Kidney glomerular epithelial cell (primary cell): ENCODE measurements around the gene RCN2.

Experiments
- DNase-seq: peaks from one replicate; lab custom pipeline; 2025; lab: John Stamatoyannopoulos, UW

RCN2 gene

GRCh38 chr15:76994496-76994895 lies 62.9 kb downstream of the RCN2 start:
- DNase-seq, result no peak

GRCh38 chr15:76994971-76995945 lies 63.7 kb downstream of the RCN2 start, which contains the start of gene PSTPIP1:
Gene PSTPIP1 (plus strand): TSS chr15:76995126. CDS start chr15:76995574, 448 bp downstream.
- DNase-seq, result no peak

GRCh38 chr15:76996076-76996525 lies 64.6 kb downstream of the RCN2 start:
- DNase-seq, result no peak

- no peak for DNase-seq
Observed at GRCh38 chr15:76996526-76997401, 65.2 kb downstream of the RCN2 start.

- DNase-seq, result no peak
Observed at GRCh38 chr15:76998663-76999285, 67.2 kb downstream of the RCN2 start.

- DNase-seq, result no peak
Observed at GRCh38 chr15:76999996-77000395, 68.4 kb downstream of the RCN2 start.

GRCh38 chr15:77001351-77001750 lies 69.8 kb downstream of the RCN2 start:
- no peak for DNase-seq

- no peak for DNase-seq
Observed at GRCh38 chr15:77001966-77002365, 70.4 kb downstream of the RCN2 start.

GRCh38 chr15:77002436-77002835 lies 70.9 kb downstream of the RCN2 start:
- no peak for DNase-seq

- no peak for DNase-seq
Observed at GRCh38 chr15:77002954-77003912, 71.7 kb downstream of the RCN2 start.
